HL-60/S4 treated with phorbol 12-myristate 13-acetate at 8.2 ng/mL for 4 days and 3 days (cell line): Measurements from ENCODE around the gene GAPDHS.

Experiments
- in situ Hi-C: fragments of 300-500 bp; cut with MboI; formaldehyde crosslinking; loops from 2 replicates; pipeline ENCODE4 v1.15.0; 2022; ENCODE audit warnings: low sequenced_read_pairs

GAPDHS gene

DNA sequence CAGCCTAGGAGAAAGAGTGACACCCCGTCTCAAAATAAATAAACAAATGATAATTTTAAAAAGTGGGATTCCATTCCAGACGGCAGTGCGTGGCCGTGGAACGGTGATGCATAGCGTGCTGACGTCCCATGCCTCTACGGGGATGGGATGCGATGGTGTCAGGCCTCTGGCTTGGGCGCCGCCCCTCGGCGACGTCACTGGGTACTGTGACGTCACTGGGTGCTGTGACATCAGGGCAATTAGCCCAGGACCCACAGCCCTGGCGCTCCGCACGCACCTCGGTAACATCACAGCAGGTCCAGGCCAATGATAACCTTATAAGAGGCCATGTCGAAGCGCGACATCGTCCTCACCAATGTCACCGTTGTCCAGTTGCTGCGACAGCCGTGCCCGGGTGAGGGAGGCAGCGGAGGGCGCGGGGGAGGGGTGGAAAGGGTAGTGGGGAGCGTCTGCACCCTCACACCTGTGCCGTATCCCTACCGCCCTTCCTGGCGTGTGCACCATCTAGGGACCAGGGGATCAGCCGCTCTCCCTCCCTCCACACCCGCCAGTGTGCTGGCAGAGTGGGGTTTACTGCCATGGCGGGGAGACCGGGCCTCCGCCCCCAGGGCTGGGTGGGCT lies at the start of gene GAPDHS:
Gene GAPDHS, plus strand, starts transcription at position 256 of the 621 bp plus-strand sequence. Its CDS starts 72 bp downstream, at position 328.
- in situ Hi-C loops = no loop called here

DNA sequence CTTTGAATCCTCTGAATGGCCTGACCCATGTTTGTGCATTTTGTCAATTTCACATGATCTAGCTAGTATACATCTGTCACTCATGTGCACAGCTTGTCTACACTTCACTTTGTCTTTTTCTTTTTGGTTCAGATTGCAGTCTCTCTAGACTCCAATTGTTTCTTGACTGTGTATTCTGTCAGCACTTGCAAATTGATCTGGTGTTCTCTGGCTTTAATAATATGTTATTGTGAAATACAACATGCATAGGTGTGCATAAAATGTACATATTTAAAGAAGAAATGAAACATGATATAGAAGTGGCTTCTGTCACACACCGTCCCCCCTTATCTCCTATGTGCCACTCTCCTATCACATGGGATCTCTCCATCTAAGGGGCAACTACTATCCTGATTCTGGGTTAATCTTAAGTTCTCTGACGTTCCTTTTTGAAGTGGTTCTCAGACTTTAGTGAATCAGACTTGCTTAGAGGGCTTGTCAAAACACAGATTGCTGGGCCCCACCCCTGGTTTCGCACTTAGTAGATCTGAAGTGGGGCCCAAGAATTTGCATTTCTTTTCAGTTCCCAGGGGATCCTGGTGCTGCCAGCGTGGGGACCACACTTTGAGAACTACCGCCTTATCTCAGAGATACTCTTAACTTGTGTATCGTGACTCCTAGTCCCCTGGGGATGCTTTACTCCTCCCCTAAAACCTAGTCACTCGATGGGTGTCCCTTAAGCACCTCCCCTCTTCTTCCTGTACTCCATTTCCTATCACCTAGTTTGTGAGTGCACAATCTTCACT lies 48.8 kb upstream of the GAPDHS start:
- in situ Hi-C loops = no loop called here

GRCh38 chr19:35486268-35486708 lies 47.0 kb upstream of the GAPDHS start:
- in situ Hi-C loops = no loop called here

GRCh38 chr19:35487656-35488182 lies 45.5 kb upstream of the GAPDHS start:
- in situ Hi-C loops = no loop called here

- in situ Hi-C loops = no loop called here
Measured at GRCh38 chr19:35488677-35489076, 44.6 kb upstream of the GAPDHS start.

- in situ Hi-C loops = no loop called here
Measured at GRCh38 chr19:35490364-35490763, 42.9 kb upstream of the GAPDHS start, which contains the start of gene KRTDAP. Gene KRTDAP, minus strand, starts transcription at chr19:35490464. Its CDS starts 22 bp downstream, at chr19:35490442.

GRCh38 chr19:35491836-35492360 lies 41.4 kb upstream of the GAPDHS start:
- in situ Hi-C loops = no loop called here

DNA sequence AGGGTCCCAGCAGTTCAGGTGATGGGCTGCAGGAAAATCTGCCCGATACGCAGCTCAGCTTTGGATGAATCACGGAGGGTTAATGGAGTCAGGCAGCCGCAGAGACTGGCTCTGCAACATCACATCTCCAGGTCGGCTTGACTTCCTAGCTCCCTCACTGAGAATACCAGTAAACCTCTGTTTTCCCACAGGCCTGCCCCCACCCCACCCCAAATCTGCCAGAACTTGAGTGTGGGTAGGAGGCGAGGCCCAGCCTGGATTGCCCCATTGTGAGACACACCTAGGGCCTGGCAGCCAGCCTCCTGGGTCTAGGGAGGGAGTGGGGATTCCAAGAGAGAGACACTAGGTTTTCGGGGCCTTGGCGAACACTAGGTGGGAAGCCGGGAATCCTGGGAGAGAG lies 39.3 kb upstream of the GAPDHS start:
- in situ Hi-C loops = no loop called here

DNA sequence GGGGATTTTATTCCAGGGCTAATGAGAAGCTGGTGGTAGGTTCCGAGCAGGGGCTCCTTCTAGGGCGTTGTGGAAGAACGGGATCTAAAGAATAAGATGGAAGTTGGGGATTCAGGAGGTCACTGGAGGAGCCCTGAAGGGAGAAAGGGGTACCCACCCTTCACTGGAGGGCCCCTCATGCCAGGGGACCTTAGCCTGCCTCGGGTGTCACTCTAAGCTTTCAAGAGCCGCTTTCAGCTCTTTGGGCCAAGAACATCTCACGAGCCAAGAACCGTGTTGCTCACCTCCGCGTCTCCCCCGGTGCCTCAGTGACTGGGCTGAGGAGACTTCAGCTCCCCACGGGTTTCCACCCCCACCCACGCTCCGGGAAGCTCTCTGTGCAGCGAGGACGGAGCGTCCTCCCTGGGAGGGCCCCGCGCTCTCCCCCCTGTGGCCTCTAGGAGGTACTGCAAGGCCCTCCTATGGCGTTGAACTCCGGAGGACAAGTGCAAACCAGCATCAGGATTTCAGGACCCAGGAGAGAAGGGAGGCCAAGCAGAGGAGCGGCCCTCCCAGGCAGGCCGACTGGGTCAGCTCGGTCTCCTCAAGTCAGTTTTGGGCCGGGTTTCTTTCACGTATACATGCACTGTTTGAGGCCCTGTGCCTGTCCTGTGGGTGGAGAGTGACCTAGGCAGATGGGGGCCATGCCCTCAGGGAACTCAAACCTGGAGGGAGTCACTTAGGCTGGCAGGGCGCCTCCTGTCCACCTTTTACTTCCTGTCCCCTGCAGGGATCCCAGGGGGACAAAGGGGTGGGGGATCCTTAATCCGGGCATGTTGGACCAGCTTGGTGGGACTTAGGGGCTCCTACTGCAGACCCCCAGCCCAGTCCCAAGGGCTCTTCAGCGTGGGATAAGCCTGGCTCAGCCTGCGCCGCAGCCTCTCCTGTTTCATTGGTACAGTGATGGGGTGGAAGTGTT lies 37.9 kb upstream of the GAPDHS start:
- in situ Hi-C loops = no loop called here

DNA sequence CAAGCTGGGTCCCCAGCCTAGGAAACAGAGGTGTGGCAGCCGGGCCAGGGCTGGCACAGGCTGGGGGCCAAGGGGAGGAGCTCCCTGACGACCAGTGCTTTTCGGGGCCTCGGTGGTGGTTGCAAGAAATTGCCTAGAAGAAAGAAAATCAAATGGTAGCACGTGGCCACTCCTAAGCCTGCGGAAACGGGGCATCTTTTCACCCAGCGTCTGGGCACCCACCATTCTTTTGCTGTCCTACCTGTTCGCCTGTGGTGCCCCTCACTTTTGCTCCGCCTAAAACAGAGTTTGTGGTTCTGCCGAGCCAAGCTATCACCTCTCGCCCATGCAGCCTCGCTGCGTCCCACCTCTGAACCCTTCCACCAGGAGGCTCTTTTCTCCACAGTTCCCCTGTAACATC lies 35.9 kb upstream of the GAPDHS start:
- in situ Hi-C loops = no loop called here

- in situ Hi-C loops = no loop called here
Measured at GRCh38 chr19:35498220-35498619, 35.0 kb upstream of the GAPDHS start.

- in situ Hi-C loops = no loop called here
Measured at GRCh38 chr19:35498984-35499527, 34.2 kb upstream of the GAPDHS start.

DNA sequence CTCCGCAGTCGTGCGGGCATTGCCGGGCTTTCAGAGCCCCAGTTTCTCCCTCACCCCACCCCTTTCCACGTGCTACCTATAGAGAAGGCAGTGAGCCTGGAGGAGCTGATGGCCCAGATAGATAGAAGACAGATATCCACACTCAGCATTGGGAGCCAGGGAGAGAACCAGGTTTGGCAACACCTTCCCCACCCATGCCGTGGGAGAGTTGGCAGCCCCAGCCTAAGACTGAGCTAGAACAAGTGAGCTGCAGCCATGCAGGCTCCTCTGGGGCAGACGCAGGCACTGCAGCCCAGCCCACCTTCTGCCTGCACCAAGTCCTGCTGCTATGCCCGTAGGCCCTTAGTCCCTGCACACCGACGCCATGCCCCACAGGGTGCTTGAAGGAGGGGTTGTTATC lies 32.6 kb upstream of the GAPDHS start:
- in situ Hi-C loops = no loop called here

GRCh38 chr19:35501684-35502083 lies 31.6 kb upstream of the GAPDHS start:
- in situ Hi-C loops = no loop called here

GRCh38 chr19:35502751-35503150 lies 30.5 kb upstream of the GAPDHS start:
- in situ Hi-C loops = no loop called here

- in situ Hi-C loops = no loop called here
Measured at GRCh38 chr19:35506011-35506410, 27.2 kb upstream of the GAPDHS start.

GRCh38 chr19:35507561-35507960 lies 25.7 kb upstream of the GAPDHS start:
- in situ Hi-C loops = no loop called here

DNA sequence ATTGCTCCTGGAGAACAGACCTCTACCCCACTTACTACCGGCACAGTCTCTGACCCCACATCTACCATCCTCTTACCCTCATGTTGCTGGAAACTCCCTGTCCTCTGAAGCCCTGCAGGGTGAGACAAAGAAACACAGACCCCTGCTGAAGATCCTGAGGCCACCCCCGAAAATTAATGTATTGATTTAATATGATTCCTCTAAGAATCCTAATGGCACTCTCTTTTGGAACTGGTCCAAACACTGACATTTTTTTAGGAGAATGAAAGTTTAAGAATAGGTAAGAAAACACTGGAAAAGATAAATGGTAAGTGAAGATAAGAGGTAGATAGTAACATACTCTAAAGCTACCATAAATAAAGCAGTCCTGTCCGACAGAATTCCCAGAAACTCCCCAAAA lies 25.1 kb upstream of the GAPDHS start:
- in situ Hi-C loops = no loop called here

DNA sequence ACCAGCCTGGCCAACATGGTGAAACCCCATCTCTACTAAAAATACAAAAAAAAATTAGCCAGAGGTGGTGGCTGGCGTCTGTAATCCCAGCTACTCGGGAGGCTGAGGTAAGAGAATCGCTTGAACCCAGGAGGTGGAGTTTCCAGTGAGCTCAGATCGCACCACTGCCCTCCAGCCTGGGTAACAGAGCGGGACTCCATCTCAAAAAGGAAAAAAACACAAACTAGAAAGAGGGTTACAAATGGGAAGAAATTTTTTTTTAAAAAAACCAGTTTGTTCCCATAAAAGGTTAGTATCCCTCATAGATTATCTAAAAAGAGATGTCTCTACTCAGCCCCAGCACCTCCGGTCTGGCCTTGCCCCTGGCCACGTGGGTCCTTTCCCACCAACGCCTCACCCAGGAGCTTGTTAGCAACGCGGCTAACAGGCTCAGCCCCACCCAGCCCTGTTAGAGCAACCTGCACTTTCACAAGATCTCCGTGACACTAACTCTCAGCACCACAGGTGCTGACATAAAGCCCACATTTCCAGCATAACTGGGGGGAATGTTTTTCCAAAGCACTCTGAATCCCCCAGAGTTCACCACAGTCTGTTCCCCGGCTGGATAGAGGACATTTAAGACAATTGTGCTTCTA lies 24.1 kb upstream of the GAPDHS start:
- in situ Hi-C loops = no loop called here
